Activated CD4-positive, alpha-beta T cell treated with anti-CD3 and anti-CD28 coated beads, Interleukin-2, amount 10 ng/mL, durations not matched to agents 24 days and 14 days (primary cell): ENCODE measurements around the gene TSPAN15. TPM values are rescaled to one million over a fixed set of nuclear protein-coding genes. Genes with fewer than 3 reads are reported as not detected.
A peak's percentile ranks its signal among the peaks of the same experiment; 100 is the strongest.

Experiments used
- DNase-seq: peaks from one replicate; pipeline ENCODE4 v3.0.0; 2022
- H3K27ac Mint-ChIP-seq: one replicate; pipeline ENCODE4 v1.8.0; 2022; ENCODE audit warnings: mild to moderate bottlenecking, mixed read lengths
- H3K27me3 Mint-ChIP-seq: one replicate; pipeline ENCODE4 v1.8.0; 2022; ENCODE audit warnings: mixed read lengths
- H3K36me3 Mint-ChIP-seq: one replicate; pipeline ENCODE4 v1.8.0; 2022; ENCODE audit warnings: low read depth, mild to moderate bottlenecking, mixed read lengths
- H3K4me1 Mint-ChIP-seq: one replicate; pipeline ENCODE4 v1.8.0; 2021; ENCODE audit warnings: mixed read lengths
- H3K4me3 Mint-ChIP-seq: one replicate; pipeline ENCODE4 v1.8.0; 2022; ENCODE audit warnings: mild to moderate bottlenecking, moderate library complexity, mixed read lengths
- H3K9me3 Mint-ChIP-seq: one replicate; pipeline ENCODE4 v1.8.0; 2021; ENCODE audit warnings: mixed read lengths
- intact Hi-C: fragments of 100-400 bp; cut with micrococcal nuclease; formaldehyde crosslinking; loops from one replicate; pipeline ENCODE4 v1.15.1; 2023
- total RNA-seq: library from RNA; stranded (reverse); gene quantifications from 2 replicates; pipeline ENCODE4 v1.2.3, GENCODE V29; 2022

TSPAN15 gene
- total RNA-seq, 1 donor from 2014 or later = 1.6 TPM

- Mint-ChIP-seq H3K27ac (no peak overlapping the region), H3K9me3 (no peaks in the 10 kb centered on the region), H3K27me3 (no peaks in the 10 kb centered on the region), H3K4me3 (no peak overlapping the region), H3K36me3 (no peaks in the 10 kb centered on the region), H3K4me1 (peaks cover 20% of the 10 kb centered on the region)
- intact Hi-C loops = no loop called here
- DNase-seq = no peak
These were observed 39.8 kb upstream of the TSPAN15 start for GRCh38 chr10:69411476-69411875.

DNA sequence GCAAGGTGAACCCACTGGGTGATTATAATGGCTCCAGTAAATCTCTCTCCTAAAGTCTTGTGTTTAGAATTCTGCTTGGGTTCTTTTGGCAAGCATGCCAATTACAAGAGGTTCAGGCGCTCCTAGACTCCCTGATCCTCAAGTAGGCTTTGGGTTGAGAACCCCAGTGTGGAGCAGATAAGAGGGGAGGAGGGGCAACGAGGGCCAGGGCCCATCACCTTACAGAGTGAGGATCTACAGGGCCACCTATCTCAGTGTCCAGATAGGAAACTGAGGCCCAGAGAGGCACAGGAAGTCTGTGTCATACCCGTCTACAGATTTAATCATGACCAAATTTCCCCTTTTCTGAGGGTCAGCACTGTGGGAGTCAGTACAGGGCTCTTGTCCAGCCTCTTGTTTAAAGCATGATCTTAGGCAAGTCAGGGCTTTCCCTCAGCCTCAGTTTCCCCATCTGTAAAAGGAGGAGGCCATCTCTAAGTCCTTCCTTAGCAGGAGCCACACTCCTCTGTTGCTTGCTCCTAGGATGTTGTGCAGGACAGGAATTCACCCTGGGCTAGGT is 39.0 kb upstream of the TSPAN15 start:
- no peaks in the 10 kb centered on the region for H3K27me3 Mint-ChIP-seq
- H3K27ac Mint-ChIP-seq = no peak overlapping the region
- peaks cover 18% of the 10 kb centered on the region for H3K4me1 Mint-ChIP-seq
- H3K9me3 Mint-ChIP-seq = no peaks in the 10 kb centered on the region
- intact Hi-C loops = no loop called here
- no peaks in the 10 kb centered on the region for H3K36me3 Mint-ChIP-seq
- H3K4me3 Mint-ChIP-seq = no peak overlapping the region
- no peak for DNase-seq

- Mint-ChIP-seq H3K27me3 (no peaks in the 10 kb centered on the region), H3K36me3 (no peaks in the 10 kb centered on the region), H3K4me3 (no peak overlapping the region), H3K4me1 (peaks cover 10% of the 10 kb centered on the region), H3K9me3 (no peaks in the 10 kb centered on the region), H3K27ac (no peak overlapping the region)
- intact Hi-C loops = no loop called here
- DNase-seq = peak; percentile 76
These were observed 37.9 kb upstream of the TSPAN15 start for GRCh38 chr10:69413221-69413865.

- Mint-ChIP-seq H3K4me3 (no peak overlapping the region), H3K4me1 (peaks cover 6% of the 10 kb centered on the region), H3K36me3 (no peaks in the 10 kb centered on the region), H3K27me3 (no peaks in the 10 kb centered on the region), H3K27ac (no peak overlapping the region), H3K9me3 (no peaks in the 10 kb centered on the region)
- no peak for DNase-seq
- intact Hi-C loops = no loop called here
These were observed 36.9 kb upstream of the TSPAN15 start for GRCh38 chr10:69414036-69415018.

GRCh38 chr10:69415049-69415448 is 36.2 kb upstream of the TSPAN15 start:
- DNase-seq = no peak
- Mint-ChIP-seq H3K27ac (no peak overlapping the region), H3K36me3 (no peaks in the 10 kb centered on the region), H3K4me3 (no peak overlapping the region), H3K4me1 (peaks cover 2% of the 10 kb centered on the region), H3K9me3 (no peaks in the 10 kb centered on the region), H3K27me3 (no peaks in the 10 kb centered on the region)
- intact Hi-C loops = no loop called here

DNA sequence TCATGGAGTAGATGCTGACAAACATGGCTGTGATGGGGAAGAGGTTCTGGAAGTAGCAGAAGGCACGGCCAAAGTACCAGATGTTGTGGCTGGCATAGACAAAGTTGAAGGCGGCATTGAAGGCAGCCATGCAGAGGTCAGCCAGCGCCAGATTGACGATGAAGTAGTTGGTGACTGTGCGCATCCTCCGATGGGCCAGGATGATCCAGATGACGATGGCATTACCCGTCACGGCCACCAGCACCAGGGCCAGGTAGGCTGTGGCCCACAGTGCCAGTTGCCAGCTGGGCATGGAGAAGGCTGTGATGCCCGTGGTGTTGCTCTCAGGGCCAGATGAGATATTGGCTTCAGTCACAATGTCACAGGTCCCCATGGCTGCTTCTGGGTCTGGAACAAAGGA is 35.3 kb upstream of the TSPAN15 start:
- Mint-ChIP-seq H3K27me3 (no peaks in the 10 kb centered on the region), H3K4me3 (no peak overlapping the region), H3K9me3 (no peaks in the 10 kb centered on the region), H3K4me1 (peaks cover 2% of the 10 kb centered on the region), H3K36me3 (no peaks in the 10 kb centered on the region), H3K27ac (no peak overlapping the region)
- intact Hi-C loops = no loop called here
- no peak for DNase-seq

- no peaks in the 10 kb centered on the region for H3K9me3 Mint-ChIP-seq
- no peak for DNase-seq
- H3K27ac Mint-ChIP-seq = no peak within 1 kb of the TSS
- intact Hi-C loops = no loop called here
- H3K27me3 Mint-ChIP-seq = no peaks in the 10 kb centered on the region
- H3K4me1 Mint-ChIP-seq = peaks cover 2% of the 10 kb centered on the region
- H3K36me3 Mint-ChIP-seq = no peaks in the 10 kb centered on the region
- H3K4me3 Mint-ChIP-seq = no peak within 1 kb of the TSS
These were observed 34.6 kb upstream of the TSPAN15 start, which contains the start of gene TACR2 for GRCh38 chr10:69416695-69417094. TSS of gene TACR2 (minus strand) at chr10:69416918. CDS start at chr10:69416323, 595 bp downstream.

- no peak overlapping the region for H3K27ac Mint-ChIP-seq
- H3K4me1 Mint-ChIP-seq = peaks cover 2% of the 10 kb centered on the region
These were observed 33.7 kb upstream of the TSPAN15 start for GRCh38 chr10:69417542-69417941.

DNA sequence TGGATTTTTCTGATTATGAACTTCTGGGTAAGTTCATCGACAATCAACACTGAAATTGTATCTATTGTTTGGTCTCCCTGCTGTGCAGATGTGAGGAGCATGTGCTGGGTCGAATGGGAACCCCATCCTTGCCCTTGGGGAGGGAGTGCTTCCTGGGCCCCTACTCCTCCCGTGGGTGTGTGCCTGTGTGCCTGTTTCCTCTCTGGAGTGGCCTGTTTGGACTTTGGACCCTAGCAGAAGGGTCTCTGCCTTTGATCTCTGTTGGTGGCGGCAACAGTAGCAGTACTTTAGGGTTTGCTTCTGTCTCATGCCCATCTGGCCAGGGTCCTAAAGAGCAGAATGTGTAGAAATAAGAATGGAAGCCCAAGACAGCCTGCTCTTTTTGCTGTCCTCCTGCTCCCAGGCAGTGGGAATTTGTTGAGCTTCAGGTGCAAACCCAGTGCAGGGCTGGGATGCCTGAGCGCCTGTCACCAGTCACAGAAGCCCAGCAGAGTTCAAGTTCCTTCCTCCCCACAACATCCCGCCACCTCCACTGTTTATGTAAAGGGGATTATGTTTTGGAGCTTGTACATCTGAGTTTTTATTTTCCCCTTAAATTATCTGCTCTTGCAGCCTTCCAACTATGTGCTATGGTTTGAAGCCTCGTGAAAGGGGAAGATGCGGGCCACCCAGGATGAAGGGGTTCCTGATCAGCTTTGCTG is 33.1 kb upstream of the TSPAN15 start:
- H3K4me1 Mint-ChIP-seq = peaks cover under 1% of the 10 kb centered on the region
- H3K27me3 Mint-ChIP-seq = no peaks in the 10 kb centered on the region
- no peak overlapping the region for H3K4me3 Mint-ChIP-seq
- no peak overlapping the region for H3K27ac Mint-ChIP-seq
- intact Hi-C loops = no loop called here
- H3K36me3 Mint-ChIP-seq = no peaks in the 10 kb centered on the region
- H3K9me3 Mint-ChIP-seq = no peaks in the 10 kb centered on the region
- DNase-seq = no peak

More at GRCh38 chr10:69417542-69417941, 33.7 kb upstream of the TSPAN15 start:
- H3K4me3 Mint-ChIP-seq = no peak overlapping the region
- intact Hi-C loops = no loop called here
- H3K36me3 Mint-ChIP-seq = no peaks in the 10 kb centered on the region
- H3K27me3 Mint-ChIP-seq = no peaks in the 10 kb centered on the region
- no peak for DNase-seq
- H3K9me3 Mint-ChIP-seq = no peaks in the 10 kb centered on the region

GRCh38 chr10:69419096-69419743 is 32.0 kb upstream of the TSPAN15 start:
- no peak overlapping the region for H3K27ac Mint-ChIP-seq
- intact Hi-C loops = no loop called here
- no peaks in the 10 kb centered on the region for H3K27me3 Mint-ChIP-seq
- peaks cover 6% of the 10 kb centered on the region for H3K4me1 Mint-ChIP-seq
- no peak for DNase-seq
- H3K9me3 Mint-ChIP-seq = peaks cover 5% of the 10 kb centered on the region
- no peak overlapping the region for H3K4me3 Mint-ChIP-seq
- H3K36me3 Mint-ChIP-seq = no peaks in the 10 kb centered on the region

DNA sequence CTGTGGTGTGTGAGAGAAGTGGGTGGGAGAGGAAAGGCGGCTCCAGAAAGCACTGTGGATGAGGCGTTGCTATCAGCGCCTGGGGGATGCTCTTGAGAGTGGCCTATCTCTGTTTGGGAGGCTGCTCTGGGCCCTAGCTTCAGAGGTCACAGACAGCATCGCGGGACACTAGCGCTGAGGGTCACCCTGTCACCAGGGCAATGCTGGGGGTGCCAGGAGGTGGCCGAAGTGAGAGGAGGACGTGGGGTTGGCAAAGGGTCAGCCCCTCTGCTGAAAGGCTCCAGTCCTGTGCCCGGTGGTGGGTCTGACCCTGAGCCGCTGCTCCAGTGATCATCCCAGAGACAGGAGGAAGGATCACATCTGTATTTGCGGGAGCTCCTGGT is 31.5 kb upstream of the TSPAN15 start:
- no peak for DNase-seq
- intact Hi-C loops = no loop called here
- Mint-ChIP-seq H3K36me3 (no peaks in the 10 kb centered on the region), H3K4me1 (peaks cover 8% of the 10 kb centered on the region), H3K27me3 (no peaks in the 10 kb centered on the region), H3K27ac (no peak overlapping the region), H3K9me3 (peaks cover 6% of the 10 kb centered on the region), H3K4me3 (no peak overlapping the region)

- Mint-ChIP-seq H3K36me3 (no peaks in the 10 kb centered on the region), H3K27me3 (no peaks in the 10 kb centered on the region), H3K4me1 (peaks cover 20% of the 10 kb centered on the region), H3K27ac (no peak overlapping the region), H3K4me3 (no peak overlapping the region), H3K9me3 (peaks cover 6% of the 10 kb centered on the region)
- no peak for DNase-seq
- intact Hi-C loops = no loop called here
These were observed 29.5 kb upstream of the TSPAN15 start for GRCh38 chr10:69421611-69422308.

GRCh38 chr10:69422676-69423075 is 28.6 kb upstream of the TSPAN15 start:
- Mint-ChIP-seq H3K27ac (no peak overlapping the region), H3K9me3 (peaks cover 6% of the 10 kb centered on the region), H3K4me3 (no peak overlapping the region), H3K36me3 (no peaks in the 10 kb centered on the region), H3K4me1 (peaks cover 25% of the 10 kb centered on the region), H3K27me3 (no peaks in the 10 kb centered on the region)
- intact Hi-C loops = no loop called here
- no peak for DNase-seq
